Stomach (tissue), 9 donors: ENCODE measurements around the gene TMEM59L. TPM values are rescaled to one million over a fixed set of nuclear protein-coding genes. Genes with fewer than 3 reads are reported as not detected.

Experiments
- DNase-seq, 2 donors: peaks; one replicate each; pipeline versions ENCODE4 v3.0.0 to v3.0.0-alpha.2; 2013 to 2019
- H3K27ac ChIP-seq, 5 donors: fragments of 200-600 bp in 4 of 5; sonication (generic) in 4 of 5; one replicate each; pipeline ENCODE4 v1.5.1; 2013 to 2019; ENCODE audit warnings: mild to moderate bottlenecking in 1 of 5, moderate library complexity in 1 of 5
- H3K27me3 ChIP-seq, 3 donors: fragments of 200-600 bp; sonication (generic); one replicate each; pipeline ENCODE4 v1.5.1; 2017 to 2019; ENCODE audit warnings: mixed run types in 1 of 3
- H3K36me3 ChIP-seq, 4 donors: fragments of 200-600 bp; sonication (generic); 1 replicate in 3 of 4; 2 replicates in 1 of 4; pipeline ENCODE4 v1.5.1; 2016 to 2019
- H3K4me1 ChIP-seq, 4 donors: fragments of 200-600 bp; sonication (generic); one replicate each; pipeline ENCODE4 v1.5.1; 2016 to 2019
- H3K4me3 ChIP-seq, 4 donors: fragments of 200-600 bp; sonication (generic) in 3 of 4; one replicate each; pipeline ENCODE4 v1.5.1; 2016 to 2019; ENCODE audit warnings: mild to moderate bottlenecking in 1 of 4
- H3K9me3 ChIP-seq, 4 donors: fragments of 200-600 bp; sonication (generic); one replicate each; pipeline ENCODE4 v1.5.1; 2016 to 2019
- CTCF ChIP-seq, 7 experiments: fragments of 450-650 bp in 4 of 7; fragments of 200-600 bp in 3 of 7; sonication (generic) in 3 of 7; IDR thresholded peaks; one replicate each; pipeline ENCODE4 v1.5.1; 2016 to 2019; ENCODE audit warnings: antibody characterized with exemption in 7 of 7, control low read depth in 2 of 7, mild to moderate bottlenecking in 1 of 7
- EP300 ChIP-seq: sonication (generic); formaldehyde crosslinking; IDR thresholded peaks from one replicate; pipeline ENCODE4 v1.6.1; 2017; ENCODE audit warnings: antibody characterized with exemption
- POLR2A ChIP-seq, 4 donors: fragments of 450-650 bp; IDR thresholded peaks; one replicate each; pipeline ENCODE4 v1.6.1; 2016; ENCODE audit warnings: antibody characterized with exemption in 4 of 4, control low read depth in 2 of 4, mild to moderate bottlenecking in 1 of 4, moderate library complexity in 1 of 4
- POLR2AphosphoS5 ChIP-seq, 3 donors: sonication (generic); formaldehyde crosslinking; IDR thresholded peaks; one replicate each; pipeline ENCODE4 v1.6.1; 2016; ENCODE audit warnings: antibody characterized with exemption in 3 of 3
- WGBS, 5 donors: extraction: QIAGEN DNeasy Blood & Tissue Kit in 3 of 5; methylation state at CpG; one replicate each; pipeline versions ENCODE4 v1.1.5 to v1.1.7; 2013 to 2018; 5-methylcytosine and 5-hydroxymethylcytosine counted together
- intact Hi-C: fragments of 100-400 bp; cut with DNase I; formaldehyde crosslinking; loops from one replicate; pipeline ENCODE4 v1.15.1; 2023; ENCODE audit warnings: low total_unique reads
- polyA plus RNA-seq, 3 donors: library from polyadenylated mRNA; stranded (reverse); fragments of 200-250 nt; gene quantifications; one replicate each; pipeline ENCODE4 v1.2.3, GENCODE V29; 2013
- total RNA-seq, 5 donors: library from RNA; depleted of rRNA; stranded (reverse); fragments of >200 nt; gene quantifications; one replicate each; pipeline versions ENCODE4 v1.1.0 to v1.2.3, GENCODE V29; 2014 to 2016
- donor health status: healthy with polysubstance abuse.
- donor health status: Bipolar disorder and iron deficiency.
- donor health status: healthy.

The TMEM59L gene
- total and polyA plus RNA-seq, 8 donors = 0.25 to 4.7 (median 2.8) TPM; not detected in 4

- Histone ChIP-seq H3K27ac (peak overlapping the region; percentile 19 to 89 (median 79)), H3K27me3 (no peaks in the 10 kb centered on the region), H3K36me3 (no peaks in the 10 kb centered on the region), H3K9me3 (no peaks in the 10 kb centered on the region), H3K4me1 (peaks cover 34 to 72% (median 50%) of the 10 kb centered on the region in 4 donors), H3K4me3 (peak overlapping the region in 2 of 4 donors; percentile 2 to 16)
- no peak for DNase-seq
- intact Hi-C loops = no loop called here
- TF ChIP-seq EP300 (peak; percentile 34), CTCF (IDR thresholded peaks at IDR 0.05) (no peak)
- WGBS, 5 donors = 61 to 76% (median 74%) methylated on average over 10 to 13 of the region's 13 CpGs
These were observed 36.3 kb downstream of the TMEM59L start for GRCh38 chr19:18648973-18649315.

GRCh38 chr19:18649371-18650020 is 36.8 kb downstream of the TMEM59L start:
- H3K36me3 ChIP-seq = no peaks in the 10 kb centered on the region
- no peaks in the 10 kb centered on the region for H3K9me3 ChIP-seq
- peak overlapping the region; percentile 53 to 89 (median 79) for H3K27ac ChIP-seq
- 26 to 63% (median 42%) methylated on average over 25 of the region's 25 CpGs for WGBS, 5 donors
- H3K4me3 ChIP-seq = peak overlapping the region in 3 of 4 donors; percentile 2 to 16 (median 8)
- no peaks in the 10 kb centered on the region for H3K27me3 ChIP-seq
- intact Hi-C loops = no loop called here
- peak in 1 of 2 donors; percentile 79 for DNase-seq
- TF ChIP-seq POLR2AphosphoS5 (IDR thresholded peaks at IDR 0.05) = no peak
- TF ChIP-seq CTCF (IDR thresholded peaks at IDR 0.05) = no peak
- no peak for TF ChIP-seq EP300
- TF ChIP-seq POLR2A (IDR thresholded peaks at IDR 0.05) = no peak
- H3K4me1 ChIP-seq = peaks cover 29 to 68% (median 46%) of the 10 kb centered on the region in 4 donors

- WGBS, 5 donors = 36 to 70% (median 60%) methylated on average over 17 of the region's 17 CpGs
- Histone ChIP-seq H3K36me3 (no peaks in the 10 kb centered on the region), H3K27ac (peak overlapping the region; percentile 53 to 89 (median 79)), H3K4me1 (peaks cover 24 to 62% (median 41%) of the 10 kb centered on the region in 4 donors), H3K27me3 (no peaks in the 10 kb centered on the region), H3K9me3 (no peaks in the 10 kb centered on the region), H3K4me3 (peak overlapping the region in 3 of 4 donors; percentile 2 to 16 (median 3))
- TF ChIP-seq POLR2AphosphoS5 (IDR thresholded peaks at IDR 0.05) = no peak
- TF ChIP-seq POLR2A (IDR thresholded peaks at IDR 0.05) = no peak
- TF ChIP-seq CTCF (IDR thresholded peaks at IDR 0.05) = no peak
- no peak for TF ChIP-seq EP300
- intact Hi-C loops = no loop called here
- peak in 1 of 2 donors; percentile 72 for DNase-seq
These were observed 37.3 kb downstream of the TMEM59L start for GRCh38 chr19:18650021-18650390.

GRCh38 chr19:18650468-18651041 is 37.9 kb downstream of the TMEM59L start:
- Histone ChIP-seq H3K27me3 (no peaks in the 10 kb centered on the region), H3K4me1 (peaks cover 24 to 57% (median 38%) of the 10 kb centered on the region in 4 donors), H3K27ac (peak overlapping the region; percentile 53 to 89 (median 79)), H3K36me3 (no peaks in the 10 kb centered on the region), H3K9me3 (no peaks in the 10 kb centered on the region), H3K4me3 (peak overlapping the region in 2 of 4 donors; percentile 2 to 16)
- WGBS, 5 donors = 51 to 73% (median 60%) methylated on average over 20 to 34 of the region's 34 CpGs
- intact Hi-C loops = no loop called here
- no peak for TF ChIP-seq POLR2A (IDR thresholded peaks at IDR 0.05)
- no peak for TF ChIP-seq EP300
- no peak for TF ChIP-seq CTCF (IDR thresholded peaks at IDR 0.05)
- peak; percentile 10 to 72 (median 41) for TF ChIP-seq POLR2AphosphoS5 (IDR thresholded peaks at IDR 0.05)
- peak; percentile 45 to 54 for DNase-seq
